Daoy (cell line): Measurements from ENCODE around the gene GATAD2A. TPM values are rescaled to one million over a fixed set of nuclear protein-coding genes. Genes with fewer than 3 reads are reported as not detected.

ENCODE experiments used
- DNase-seq: peaks from one replicate; pipeline ENCODE4 v3.0.0-alpha.2; 2015; ENCODE audit warnings: low read depth
- total RNA-seq: library from RNA; depleted of rRNA; stranded (reverse); fragments of >200 nt; shearing (Covaris generic); gene quantifications from 2 replicates; pipeline ENCODE4 v1.2.3, GENCODE V29; 2014

Gene GATAD2A
- total RNA-seq, 1 experiment from 2014 or later: 45.6 TPM

DNA sequence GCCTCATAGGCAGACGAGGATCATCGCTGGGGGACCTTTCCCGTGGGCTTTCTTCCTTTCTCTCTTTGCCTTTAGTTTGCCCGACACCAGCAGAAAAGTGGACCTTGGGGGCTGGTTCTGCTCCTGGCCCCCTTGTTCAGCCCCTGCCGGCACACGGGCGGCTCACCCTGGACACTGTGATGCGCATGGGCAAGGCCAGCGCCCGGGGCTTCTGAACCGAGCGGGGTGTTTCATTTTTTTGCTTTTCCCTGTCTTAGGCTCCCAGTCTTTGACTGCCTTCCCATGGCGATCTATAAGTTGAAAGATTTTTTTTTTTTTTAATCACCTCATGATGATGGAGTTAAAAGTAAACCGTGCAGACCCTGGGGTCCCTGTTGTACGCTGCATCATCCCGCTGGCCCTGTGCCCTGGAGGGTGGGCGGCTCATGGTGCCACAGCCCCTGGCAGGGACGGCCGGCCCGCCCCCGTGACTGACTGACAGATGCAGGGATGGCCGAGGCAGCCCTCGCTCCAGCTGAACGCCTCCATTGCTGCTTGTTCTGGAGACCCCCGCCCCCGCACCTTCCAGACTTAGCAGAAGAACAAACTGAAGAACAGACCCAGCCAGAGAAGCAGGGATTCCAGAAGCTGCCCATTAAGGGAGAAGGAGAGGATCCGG, 100.3 kb downstream of the GATAD2A start:
- no peak for DNase-seq

GRCh38 chr19:19506592-19506991, 101.1 kb downstream of the GATAD2A start:
- no peak for DNase-seq

DNA sequence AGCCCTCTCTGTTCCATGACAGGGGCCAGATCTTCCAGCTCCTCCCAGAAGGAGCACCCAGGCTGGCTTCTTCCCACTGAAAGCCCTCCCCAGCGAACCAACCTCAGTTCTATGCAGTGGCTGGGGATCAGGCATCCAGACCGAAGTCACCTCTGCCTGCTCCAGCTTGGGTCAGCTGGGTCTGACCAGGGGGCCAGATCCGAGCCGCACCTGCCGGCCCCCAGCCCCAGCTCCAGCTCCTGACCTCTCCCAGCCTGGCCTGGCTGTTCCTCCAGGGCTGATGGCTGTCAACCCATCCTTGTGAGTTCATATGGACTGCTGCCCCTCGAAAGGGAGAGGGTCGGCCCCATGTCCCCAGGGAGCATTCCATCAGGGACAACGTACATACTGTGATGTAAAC, 101.9 kb downstream of the GATAD2A start:
- DNase-seq: no peak

DNA sequence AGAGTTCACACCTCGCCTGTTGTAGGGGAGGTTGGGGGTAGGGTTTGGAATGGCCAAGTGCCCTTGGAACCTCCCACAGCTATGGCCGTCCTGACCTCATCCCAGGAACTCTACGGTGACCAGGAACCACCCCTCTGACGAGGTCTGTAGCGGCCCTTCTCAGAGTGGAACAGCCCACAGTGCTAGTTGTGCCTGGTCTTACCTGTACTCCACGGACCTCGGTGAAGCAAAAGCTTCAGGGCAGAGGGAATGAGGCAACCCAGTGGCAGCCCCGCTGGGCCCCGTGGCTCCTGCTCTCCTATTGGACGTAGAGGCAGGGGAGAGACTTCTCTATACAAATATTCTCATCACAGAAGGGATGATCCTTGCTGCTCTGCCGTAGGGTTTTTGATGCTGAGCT, 102.7 kb downstream of the GATAD2A start:
- DNase-seq: no peak

DNA sequence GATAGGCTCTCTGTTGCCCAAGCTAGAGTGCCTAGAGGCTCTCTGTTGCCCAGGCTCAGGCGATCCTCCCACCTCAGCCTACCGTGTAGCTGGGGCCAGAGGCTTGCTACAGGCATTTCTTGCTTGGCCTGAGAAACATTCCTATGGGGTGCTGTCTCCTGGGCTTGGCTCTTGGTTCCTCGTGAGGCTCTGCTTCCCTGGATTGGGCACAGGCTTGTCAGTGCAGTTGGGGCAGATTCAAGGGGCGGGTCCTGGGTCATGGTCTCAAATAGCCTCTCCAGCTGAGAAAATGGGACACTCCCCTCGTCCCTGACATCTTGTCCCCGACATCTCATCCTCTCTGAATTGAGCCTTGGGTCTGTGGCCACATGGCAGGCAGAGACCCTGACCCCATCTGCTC, 105.0 kb downstream of the GATAD2A start:
- no peak for DNase-seq

GRCh38 chr19:19513682-19514081, 108.2 kb downstream of the GATAD2A start:
- no peak for DNase-seq

- no peak for DNase-seq
These were observed 108.8 kb downstream of the GATAD2A start for GRCh38 chr19:19514215-19514657.

- no peak for DNase-seq
These were observed 109.6 kb downstream of the GATAD2A start, which contains the start of gene TSSK6 for GRCh38 chr19:19514881-19515641. TSS of gene TSSK6 (minus strand) at chr19:19515548. CDS start at chr19:19515427, 121 bp downstream.

DNA sequence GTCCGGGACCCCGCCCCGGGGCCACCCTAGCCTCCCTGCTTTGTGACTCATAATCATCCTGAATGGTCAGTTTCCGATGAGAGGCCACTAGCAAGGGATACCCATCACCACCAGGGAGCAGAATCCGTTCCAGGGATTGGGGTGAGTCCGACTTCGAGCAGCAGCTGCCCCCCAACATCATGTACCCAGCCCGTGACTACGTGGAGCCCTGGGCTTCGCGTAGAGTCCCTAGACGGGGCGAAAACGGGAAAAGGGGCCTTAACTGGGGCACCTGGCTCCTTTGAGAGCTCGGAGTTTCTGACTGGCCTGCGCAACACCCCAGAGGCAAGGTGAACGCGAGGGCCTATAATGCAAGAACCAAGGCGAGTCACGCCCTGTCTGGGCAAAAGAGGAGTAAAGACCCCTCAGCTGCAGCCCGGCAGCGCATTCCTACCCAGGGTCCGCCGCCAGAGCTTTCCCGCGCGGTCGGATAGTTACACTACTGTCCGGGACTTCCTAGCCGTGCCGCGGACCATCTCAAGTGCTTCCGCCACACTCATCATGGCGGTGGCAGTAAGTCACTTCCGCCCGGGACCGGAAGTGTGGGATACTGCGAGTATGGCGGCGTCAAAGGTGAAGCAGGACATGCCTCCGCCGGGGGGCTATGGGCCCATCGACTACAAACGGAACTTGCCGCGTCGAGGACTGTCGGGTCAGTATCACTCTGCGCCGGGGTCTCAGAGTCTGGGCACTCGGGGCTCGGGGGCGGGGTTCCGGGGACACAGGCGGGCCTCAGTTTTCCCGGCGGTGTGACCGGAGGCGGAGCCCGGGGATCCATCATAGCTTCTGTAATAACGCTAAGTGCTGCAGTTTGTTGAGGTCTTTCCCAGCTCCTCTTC, 110.4 kb downstream of the GATAD2A start, which contains the start of gene NDUFA13:
TSS of gene NDUFA13 (plus strand) at position 584 of the 878 bp plus-strand sequence. CDS start at position 598, 14 bp downstream.
- DNase-seq: peak; percentile 96

DNA sequence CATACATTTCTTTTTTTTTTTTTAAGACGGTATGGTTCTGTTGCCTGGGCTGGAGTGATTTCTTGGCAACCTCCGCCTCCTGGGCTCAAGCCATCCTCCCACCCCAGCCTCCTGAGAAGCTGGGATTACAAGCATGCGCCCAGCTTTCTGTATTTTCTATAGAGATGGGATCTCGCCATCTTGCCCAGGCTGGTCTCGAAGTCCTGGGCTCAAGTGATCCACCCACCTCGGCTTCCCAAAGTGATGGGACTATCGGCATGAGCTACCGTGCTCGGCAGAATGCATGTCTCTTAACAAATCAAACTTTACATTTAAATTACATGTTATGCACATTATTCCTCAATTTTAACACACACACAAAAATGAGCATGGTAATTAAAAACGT, 111.8 kb downstream of the GATAD2A start:
- DNase-seq: no peak

- no peak for DNase-seq
These were observed 115.5 kb downstream of the GATAD2A start for GRCh38 chr19:19520989-19521388.

GRCh38 chr19:19523177-19523576, 117.7 kb downstream of the GATAD2A start:
- DNase-seq: no peak

DNA sequence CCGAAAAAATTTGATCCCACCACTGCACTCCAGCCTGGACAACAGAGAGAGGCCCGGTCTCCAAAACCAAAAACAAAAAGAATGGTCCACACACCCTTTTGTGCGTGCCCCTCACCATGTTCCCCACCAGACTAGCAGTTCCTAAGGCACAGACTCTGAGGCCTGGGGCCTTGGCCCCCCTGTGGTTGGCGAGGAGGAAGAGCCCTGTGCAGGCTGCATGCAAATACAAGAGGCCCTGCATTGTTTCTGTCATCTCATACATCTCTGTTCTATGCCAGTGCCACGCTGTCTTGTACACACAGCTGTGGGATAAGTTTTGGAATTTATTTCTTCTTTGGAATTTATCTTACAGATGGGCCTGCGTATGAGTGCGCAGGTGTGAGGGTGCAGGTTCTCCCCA, 118.6 kb downstream of the GATAD2A start:
- DNase-seq: no peak

DNA sequence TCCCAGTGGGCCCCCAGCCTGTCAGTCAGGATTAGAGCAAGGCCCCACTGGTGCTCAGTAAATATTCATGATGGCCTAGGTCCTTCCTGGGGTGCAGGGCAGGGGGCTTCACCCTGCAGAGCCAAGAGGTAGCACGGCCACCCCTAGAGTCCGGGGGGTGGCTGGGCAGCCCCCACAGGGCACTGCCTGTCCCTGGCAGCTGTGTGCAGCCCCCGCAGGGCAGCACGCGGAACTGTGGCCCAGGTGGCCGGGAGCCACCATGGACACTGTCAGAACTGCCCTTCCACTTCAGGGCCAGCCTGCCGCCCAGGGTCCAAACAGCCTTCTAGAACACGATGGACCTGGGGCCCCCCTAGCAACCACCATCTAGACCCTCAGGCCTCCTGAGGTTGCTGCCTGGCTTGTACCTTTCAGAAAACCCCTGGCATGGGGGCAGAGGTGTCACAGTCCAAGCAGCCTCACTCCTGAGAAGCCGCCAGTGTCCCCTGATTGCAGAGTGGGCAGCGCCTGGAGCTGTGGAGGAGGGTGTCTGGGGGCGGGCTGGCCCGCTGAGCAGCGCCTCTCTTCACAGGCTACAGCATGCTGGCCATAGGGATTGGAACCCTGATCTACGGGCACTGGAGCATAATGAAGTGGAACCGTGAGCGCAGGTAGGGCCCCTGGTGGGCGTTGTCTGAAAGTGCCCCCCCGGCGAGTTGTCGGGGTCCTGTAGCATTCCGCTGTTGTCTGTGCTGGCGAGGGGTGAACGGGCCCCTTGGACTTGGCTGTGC, 120.3 kb downstream of the GATAD2A start:
- DNase-seq: no peak

GRCh38 chr19:19526581-19527370, 121.3 kb downstream of the GATAD2A start:
- DNase-seq: no peak

- DNase-seq: no peak
These were observed 121.8 kb downstream of the GATAD2A start for GRCh38 chr19:19527371-19527656.

GRCh38 chr19:19527674-19528625, 122.5 kb downstream of the GATAD2A start:
- no peak for DNase-seq

- peak; percentile 77 for DNase-seq
These were observed 123.4 kb downstream of the GATAD2A start, which contains the start of gene YJEFN3 for GRCh38 chr19:19528721-19529490. TSS of gene YJEFN3 (plus strand) at chr19:19528911. CDS start at chr19:19528933, 22 bp downstream.
